HG02981 (cell line): ENCODE measurements around the gene KRT222.

Source experiments
- ATAC-seq: cut with Tn5 transposase; IDR thresholded peaks from one replicate; pipeline ENCODE4 v1.9.1; 2021; ENCODE audit warnings: mild to moderate bottlenecking, moderate library complexity; ENCODE audit not compliant: unreplicated experiment

Gene KRT222

GRCh38 chr17:40664582-40665333 is at the start of gene KRT222:
Gene KRT222, minus strand, starts transcription at chr17:40665177. Its CDS starts 78 bp downstream, at chr17:40665099.
- ATAC-seq: no peak

DNA sequence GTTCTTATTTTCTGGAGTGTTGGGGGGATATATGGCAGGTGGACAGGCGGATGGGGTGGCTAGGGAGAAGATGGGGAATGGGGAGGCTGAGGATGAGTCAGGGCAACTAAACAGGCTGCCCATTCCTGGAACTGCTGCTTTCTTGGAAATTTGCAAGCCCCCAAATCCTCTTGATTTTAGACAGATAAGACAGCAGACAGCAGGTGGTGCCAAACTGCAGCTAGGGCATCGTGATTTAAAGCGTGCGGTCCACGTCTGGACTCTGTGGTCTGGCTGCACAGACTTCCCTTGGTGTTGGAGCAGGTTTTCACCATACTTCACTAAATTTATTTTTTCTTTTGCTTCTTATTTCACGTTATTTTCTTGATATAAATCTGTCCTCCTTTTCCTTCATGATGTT is 49.5 kb upstream of the KRT222 start:
- no peak for ATAC-seq

GRCh38 chr17:40707745-40708144 is 42.8 kb upstream of the KRT222 start:
- no peak for ATAC-seq

- no peak for ATAC-seq
Measured at GRCh38 chr17:40705584-40705983, 40.6 kb upstream of the KRT222 start.

GRCh38 chr17:40703652-40704051 is 38.7 kb upstream of the KRT222 start, which contains the start of gene KRT24:
Gene KRT24, minus strand, starts transcription at chr17:40703752. Its CDS starts 59 bp downstream, at chr17:40703693.
- ATAC-seq: no peak

- ATAC-seq: no peak
Measured at GRCh38 chr17:40702271-40702670, 37.3 kb upstream of the KRT222 start.

GRCh38 chr17:40699853-40700252 is 34.9 kb upstream of the KRT222 start:
- no peak for ATAC-seq

GRCh38 chr17:40699371-40699770 is 34.4 kb upstream of the KRT222 start:
- no peak for ATAC-seq

GRCh38 chr17:40697297-40697696 is 32.3 kb upstream of the KRT222 start:
- no peak for ATAC-seq

DNA sequence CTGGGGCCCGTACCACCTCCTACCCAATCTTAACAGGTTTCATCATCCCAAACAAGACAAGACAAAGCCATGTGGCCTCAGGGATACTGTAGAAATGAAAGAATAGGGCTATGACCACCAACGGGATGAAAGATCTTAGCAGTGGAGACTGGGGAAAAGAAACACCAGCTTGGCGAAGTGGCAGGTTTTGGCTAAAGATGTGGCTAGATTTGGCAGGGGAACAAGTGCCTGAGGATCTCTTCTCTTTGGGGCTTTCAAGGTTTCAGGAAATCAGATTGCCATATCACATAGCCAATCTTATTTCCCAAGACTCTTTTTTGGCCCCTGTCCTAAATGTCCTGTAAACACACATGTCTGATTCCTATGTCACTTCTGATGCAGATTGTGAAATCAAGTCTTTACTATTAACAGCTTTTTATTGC is 31.7 kb upstream of the KRT222 start:
- ATAC-seq: no peak

DNA sequence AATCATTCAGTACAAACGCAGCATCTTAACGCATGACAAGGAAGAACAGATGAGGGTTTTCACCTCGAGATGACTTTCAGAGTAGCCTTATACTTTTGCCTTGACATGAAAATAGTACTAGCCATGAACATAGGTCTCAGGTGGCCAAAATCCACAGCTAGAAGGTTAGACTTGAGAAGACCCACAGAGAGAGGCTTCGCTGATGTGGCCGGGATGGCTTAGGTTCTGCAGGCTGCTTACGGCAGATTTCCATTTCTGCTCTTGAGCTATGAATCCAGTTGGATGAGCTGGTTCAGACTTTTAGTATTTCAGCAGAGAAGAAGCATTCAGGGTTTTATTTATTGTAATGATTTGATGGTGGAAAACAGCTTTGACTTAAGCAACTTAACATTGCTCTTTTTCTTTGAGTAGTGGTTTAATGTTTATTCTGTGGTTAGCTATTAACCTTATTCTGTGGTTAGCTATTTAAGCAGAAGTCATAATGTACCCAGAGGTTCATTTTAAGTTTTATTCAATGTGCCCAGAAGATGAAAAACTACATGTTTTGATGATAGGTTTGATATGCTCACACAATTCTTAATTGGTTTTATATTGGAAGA is 31.0 kb upstream of the KRT222 start:
- no peak for ATAC-seq

DNA sequence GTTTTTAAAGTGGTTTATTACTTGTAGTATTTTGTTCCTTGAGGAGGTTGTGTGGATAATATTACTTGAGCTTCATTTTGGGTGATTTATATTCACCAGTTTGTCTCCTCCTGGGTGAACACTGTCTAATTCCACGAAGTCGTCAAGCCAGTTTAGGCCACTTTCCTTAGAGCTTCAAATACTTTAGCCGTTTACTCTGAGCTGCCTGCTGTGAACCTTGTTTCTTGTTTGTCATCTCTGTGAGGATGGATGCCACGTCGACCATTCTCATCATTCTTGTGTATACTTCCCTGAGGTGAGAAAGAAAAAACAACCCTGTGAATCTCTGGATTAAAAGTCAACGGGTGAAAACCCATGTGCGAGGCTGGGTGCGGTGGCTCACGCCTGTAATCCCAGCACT is 29.6 kb upstream of the KRT222 start:
- ATAC-seq: no peak

DNA sequence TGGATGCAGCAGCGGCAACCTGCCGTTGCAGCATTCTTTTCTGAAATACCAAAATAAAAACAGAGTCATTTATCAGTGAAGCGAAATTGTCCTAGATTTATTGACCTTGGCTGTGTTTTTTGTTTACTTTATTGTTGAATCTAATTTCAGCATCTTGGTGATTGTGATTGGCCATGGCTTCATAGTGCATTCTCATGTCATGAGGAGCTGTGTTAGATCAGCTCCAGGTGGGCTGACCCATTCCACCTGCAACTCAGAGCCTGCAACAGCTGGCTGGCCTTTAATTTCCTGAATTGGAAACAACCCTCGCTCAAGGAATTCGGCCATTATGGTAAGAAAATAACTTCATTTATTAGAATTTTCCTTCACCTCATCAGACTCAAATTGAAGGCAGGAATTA is 22.1 kb upstream of the KRT222 start:
- no peak for ATAC-seq

DNA sequence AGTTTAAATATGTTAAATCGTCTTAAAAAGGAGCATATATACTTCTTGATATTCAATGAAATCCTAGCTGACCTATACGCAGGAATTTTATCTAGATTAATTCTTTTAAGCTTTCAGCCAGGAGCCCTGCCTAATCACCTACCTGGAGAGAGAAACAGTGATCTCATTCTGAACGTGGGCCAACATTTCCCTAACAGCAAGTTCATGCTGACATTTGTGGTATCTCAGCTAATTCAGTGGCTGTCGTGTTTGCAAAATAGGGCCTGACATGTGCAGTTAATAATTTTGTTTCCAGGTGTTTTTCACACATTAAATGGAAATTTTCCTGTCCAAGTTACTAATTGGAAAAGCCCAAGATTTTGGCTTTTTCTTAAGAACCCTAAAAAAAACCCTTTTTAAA is 21.2 kb upstream of the KRT222 start:
- ATAC-seq: no peak

DNA sequence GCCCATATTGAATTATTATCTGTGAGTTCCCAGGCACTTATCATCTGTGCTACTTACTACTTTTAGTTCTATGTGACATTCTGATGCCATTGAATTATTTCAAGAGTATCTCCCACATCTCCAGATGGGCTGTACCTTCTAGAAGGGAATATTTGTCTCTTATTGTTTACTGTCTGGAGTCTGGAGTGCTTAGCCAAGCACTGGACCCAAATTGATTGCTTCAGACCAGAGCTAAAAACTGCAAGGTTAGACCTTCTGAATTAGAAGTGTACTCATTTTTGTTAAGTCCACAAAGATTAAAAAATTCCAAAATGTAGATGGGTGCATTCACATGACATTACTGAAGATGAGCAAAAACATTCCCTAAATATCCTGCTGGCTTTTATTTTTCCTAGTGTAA is 16.0 kb upstream of the KRT222 start:
- ATAC-seq: no peak

DNA sequence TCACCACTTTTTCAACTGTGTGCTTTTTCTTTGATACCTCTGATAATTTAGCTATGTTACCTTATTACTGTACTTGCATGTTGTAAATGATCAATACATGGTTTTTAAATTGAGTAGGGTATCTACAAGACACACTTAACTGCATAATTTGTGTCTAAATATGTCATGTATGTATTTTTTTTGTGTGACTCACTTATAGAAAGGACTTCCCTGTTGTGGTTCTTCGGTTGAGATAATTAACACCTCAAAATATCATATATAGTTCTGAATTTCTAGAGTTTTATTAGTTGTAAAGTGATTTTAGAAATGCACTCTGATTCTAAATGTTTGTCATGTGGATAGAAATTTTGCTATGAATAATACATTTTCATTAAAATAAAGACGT is 14.5 kb upstream of the KRT222 start:
- ATAC-seq: no peak

DNA sequence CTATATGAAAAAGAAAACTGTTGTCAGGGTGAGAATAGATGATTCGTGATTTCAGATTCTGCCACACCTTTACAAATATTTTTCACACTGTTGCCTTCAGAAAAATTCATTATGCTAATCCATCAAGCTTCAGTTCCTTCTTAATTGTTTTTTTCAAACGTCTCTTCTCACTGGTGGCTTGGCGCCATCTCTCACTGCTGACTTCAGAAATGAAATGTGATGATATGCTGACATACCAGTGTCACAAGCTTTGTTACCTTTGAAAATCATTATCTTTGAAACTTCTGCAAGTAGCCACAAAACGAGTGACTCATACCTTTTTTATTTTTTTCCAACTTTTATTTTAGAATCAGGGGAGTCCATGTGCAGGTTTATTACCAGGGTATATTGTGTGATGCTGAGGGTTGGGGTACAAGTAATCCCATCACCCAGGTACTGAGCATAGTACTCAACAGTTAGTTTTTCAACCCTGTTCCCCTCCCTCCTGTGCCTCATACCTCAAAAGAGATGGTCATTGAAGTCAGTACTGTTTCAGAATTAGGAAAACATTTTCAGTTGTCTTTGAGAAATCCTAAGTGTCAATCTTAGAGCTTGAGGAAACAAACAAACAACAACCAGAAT is 14.0 kb upstream of the KRT222 start:
- ATAC-seq: no peak

DNA sequence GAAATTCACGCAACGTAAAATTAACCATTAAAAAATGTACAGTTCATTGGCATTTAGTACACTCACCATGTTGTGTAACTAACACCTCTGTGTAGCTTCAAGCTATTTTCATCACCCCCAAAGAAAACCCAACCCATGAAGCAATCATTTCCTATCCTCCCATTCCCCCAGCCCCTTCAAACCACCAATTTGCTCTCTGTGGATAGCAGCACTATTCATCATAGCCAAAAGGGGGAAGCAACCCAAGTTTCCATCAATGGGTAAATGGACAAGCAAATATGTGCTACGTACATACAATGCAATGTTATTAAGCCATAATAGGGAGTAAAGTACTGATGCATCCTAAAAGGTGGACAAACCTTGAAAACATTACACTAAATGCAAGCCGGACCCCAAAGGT is 10.9 kb upstream of the KRT222 start:
- ATAC-seq: no peak

GRCh38 chr17:40672654-40673053 is 7.7 kb upstream of the KRT222 start:
- no peak for ATAC-seq

- ATAC-seq: no peak
Measured at GRCh38 chr17:40671282-40671681, 6.3 kb upstream of the KRT222 start.

GRCh38 chr17:40666331-40666730 is 1.4 kb upstream of the KRT222 start:
- no peak for ATAC-seq

- no peak for ATAC-seq
Measured at GRCh38 chr17:40663252-40663651, 1.7 kb downstream of the KRT222 start.
